ENCODE measurements around the gene PAX2.

- TF ChIP-seq ZFP3 (CRISPR knock-in tag; IDR thresholded peaks at IDR 0.05) (no peak), BACH2 (CRISPR knock-in tag; IDR thresholded peaks at IDR 0.05; ENCODE audit: borderline replicate concordance) (no peak), POU6F1 (CRISPR knock-in tag; IDR thresholded peaks at IDR 0.05; ENCODE audit: borderline replicate concordance, low read depth) (no peak), SNAI2 (CRISPR knock-in tag; IDR thresholded peaks at IDR 0.05) (no peak), RARB (CRISPR knock-in tag; IDR thresholded peaks at IDR 0.05) (no peak)
Observed at GRCh38 chr10:100877461-100877850, 132.1 kb downstream of the PAX2 start.

Data from SK-N-SH treated with all-trans-retinoic acid at 6 μM for 48 hours (cell line).